TTC549 (cell line): ENCODE results near the gene HSDL1.

Experiments
- FAIRE-seq: peaks from 2 replicates; lab custom pipeline; 2012; peaks lifted over from hg19 to GRCh38; lab: Jason Lieb, UNC

The HSDL1 gene

DNA sequence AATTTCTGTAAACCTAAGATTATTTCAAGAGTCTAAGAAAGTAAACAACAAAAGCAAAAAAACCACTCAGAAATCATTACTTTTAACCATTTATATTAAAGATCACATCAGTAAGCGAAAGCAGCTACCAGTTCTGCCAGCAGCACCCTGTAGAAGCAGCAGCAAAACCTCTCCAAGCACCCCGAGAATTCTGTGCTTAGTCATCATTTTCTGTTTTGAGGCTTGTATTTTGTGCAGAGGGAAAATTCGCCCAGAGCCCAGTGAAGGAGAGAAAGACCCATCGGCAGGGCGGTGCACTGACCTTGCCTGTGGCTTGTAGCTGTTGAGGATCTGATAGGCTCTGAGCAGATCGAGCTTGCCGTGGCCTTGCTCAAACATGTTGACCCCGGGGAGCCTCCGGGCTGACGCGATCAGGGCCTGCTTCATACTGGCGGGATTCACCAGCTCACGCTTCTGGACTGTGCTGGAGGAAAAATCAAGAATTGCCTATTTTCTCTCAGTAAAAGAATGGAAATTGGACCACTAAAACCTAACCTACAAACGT lies 63.5 kb downstream of the HSDL1 start:
- no peak for FAIRE-seq

DNA sequence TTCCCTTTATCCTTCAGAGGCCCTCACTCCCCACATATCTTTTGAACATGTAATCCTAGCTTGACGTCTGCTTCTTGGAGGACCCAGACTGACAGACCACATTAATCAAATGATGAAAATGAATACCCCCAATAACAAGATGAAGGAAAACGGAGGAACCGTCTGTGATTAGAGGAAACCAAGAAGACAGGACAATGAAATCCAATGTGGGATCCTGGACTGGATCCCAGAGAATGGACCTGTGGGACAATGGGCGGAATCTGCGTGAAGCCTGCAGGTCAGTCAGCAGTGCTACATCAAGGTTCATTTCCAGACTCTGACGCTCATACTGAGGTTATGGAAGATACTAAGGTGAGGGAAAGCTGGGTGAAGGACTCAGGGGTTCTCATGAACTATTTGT lies 64.2 kb downstream of the HSDL1 start:
- no peak for FAIRE-seq

DNA sequence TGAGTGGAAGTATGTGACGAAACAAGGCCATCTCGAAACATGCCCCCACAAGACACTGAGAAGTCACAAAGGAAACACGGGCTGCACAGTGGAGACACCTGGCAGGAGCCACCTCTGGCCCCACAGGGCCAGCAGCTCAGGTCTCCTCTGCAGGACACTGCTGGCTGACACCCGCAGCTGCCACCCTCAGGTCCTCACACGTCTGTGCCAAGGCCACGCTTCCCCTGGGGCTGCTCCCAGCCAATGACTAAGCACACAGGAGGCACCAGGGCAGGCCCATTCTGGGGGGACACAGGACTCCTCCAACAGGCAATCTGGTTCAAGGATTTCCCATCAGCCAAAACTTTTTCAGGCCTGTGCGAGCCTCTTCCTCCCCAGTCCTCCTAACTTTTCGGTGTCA lies 64.6 kb downstream of the HSDL1 start:
- no peak for FAIRE-seq

DNA sequence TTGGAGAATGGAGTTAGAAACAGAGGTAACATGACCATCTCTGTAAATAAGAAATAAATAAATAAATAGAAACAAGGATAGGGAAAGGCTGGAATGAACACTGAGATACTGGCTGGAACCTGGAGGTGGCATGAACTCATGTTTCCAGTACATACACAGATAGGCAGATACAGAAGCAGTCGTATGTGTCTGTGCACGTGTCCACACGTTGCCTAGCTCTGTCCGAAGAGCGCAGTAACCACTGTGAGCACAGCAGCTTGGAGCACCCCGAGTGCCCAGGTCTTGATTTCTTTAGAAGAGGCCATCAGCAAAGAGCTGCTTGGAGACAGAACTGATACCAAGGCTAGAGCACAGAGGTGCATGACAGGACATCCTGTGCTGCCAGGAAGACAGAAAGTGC lies 65.3 kb downstream of the HSDL1 start:
- FAIRE-seq: no peak

- no peak for FAIRE-seq
Observed at GRCh38 chr16:84075376-84075775, 69.6 kb downstream of the HSDL1 start.

- no peak for FAIRE-seq
Observed at GRCh38 chr16:84074721-84075120, 70.3 kb downstream of the HSDL1 start.
